NB4 (cell line): ENCODE data around the gene FAM20A.

Experiments
- MYC ChIP-seq: IDR thresholded peaks from 2 replicates; pipeline ENCODE4 v1.6.1; 2011; ENCODE audit warnings: low read depth, low read length
- POLR2A ChIP-seq: IDR thresholded peaks from 2 replicates; pipeline ENCODE4 v1.6.1; 2011; ENCODE audit warnings: mild to moderate bottlenecking; ENCODE audit not compliant: insufficient read length; ENCODE audit errors: extremely low read depth
- TF ChIP-seq, protein P1 (sequence below): IDR thresholded peaks from one replicate; pipeline ENCODE4 v1.5.1; 2012; ENCODE audit warnings: low read depth, low read length
- TF ChIP-seq, protein P2 (sequence below): IDR thresholded peaks from 2 replicates; pipeline ENCODE4 v1.6.1; 2011; ENCODE audit warnings: low read depth, low read length

DNA sequence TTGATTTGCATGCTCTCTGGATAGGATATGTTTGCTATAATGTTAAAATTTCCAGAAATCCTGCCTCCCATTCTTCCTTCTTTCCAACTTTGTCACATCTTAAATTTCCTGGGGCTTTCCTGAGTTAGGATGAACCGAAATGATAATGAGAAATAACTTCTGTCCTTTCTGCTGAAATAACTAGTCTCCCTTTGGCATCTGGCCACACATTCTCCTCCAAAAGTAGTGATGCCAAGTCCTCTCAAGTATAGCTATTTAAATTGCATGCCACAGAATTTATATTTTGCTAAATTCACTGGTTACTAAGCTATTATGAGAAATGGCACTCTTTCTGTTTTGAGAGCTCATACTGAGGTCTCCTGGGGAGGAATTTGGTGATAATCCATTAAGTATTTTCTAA is 30.6 kb downstream of the FAM20A start:
- TF ChIP-seq, protein P1, sequence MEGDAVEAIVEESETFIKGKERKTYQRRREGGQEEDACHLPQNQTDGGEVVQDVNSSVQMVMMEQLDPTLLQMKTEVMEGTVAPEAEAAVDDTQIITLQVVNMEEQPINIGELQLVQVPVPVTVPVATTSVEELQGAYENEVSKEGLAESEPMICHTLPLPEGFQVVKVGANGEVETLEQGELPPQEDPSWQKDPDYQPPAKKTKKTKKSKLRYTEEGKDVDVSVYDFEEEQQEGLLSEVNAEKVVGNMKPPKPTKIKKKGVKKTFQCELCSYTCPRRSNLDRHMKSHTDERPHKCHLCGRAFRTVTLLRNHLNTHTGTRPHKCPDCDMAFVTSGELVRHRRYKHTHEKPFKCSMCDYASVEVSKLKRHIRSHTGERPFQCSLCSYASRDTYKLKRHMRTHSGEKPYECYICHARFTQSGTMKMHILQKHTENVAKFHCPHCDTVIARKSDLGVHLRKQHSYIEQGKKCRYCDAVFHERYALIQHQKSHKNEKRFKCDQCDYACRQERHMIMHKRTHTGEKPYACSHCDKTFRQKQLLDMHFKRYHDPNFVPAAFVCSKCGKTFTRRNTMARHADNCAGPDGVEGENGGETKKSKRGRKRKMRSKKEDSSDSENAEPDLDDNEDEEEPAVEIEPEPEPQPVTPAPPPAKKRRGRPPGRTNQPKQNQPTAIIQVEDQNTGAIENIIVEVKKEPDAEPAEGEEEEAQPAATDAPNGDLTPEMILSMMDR: no peak
- TF ChIP-seq, protein P2, sequence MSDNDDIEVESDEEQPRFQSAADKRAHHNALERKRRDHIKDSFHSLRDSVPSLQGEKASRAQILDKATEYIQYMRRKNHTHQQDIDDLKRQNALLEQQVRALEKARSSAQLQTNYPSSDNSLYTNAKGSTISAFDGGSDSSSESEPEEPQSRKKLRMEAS: no peak
- TF ChIP-seq POLR2A (no peak), MYC (no peak)
